ENCODE measurements around the gene HOXC5. TPM values are rescaled to one million over a fixed set of nuclear protein-coding genes. Genes with fewer than 3 reads are reported as not detected.

HOXC5 gene
- total RNA-seq, 2 experiments from 2014 or later: not detected

GRCh38 chr12:54000116-54001114 is 32.4 kb upstream of the HOXC5 start, which contains the start of gene HOXC9:
TSS of gene HOXC9 (plus strand) at chr12:54000161. CDS start at chr12:54000189, 28 bp downstream.
- ChIA-PET POLR2A (interaction anchor here (0.7 kb wide), 1 partner anchor 9 kb away, joined by 3 read pairs; no protein-coding TSS in a partner anchor), CTCF (ENCODE audit: unreplicated experiment) (no interaction called here)

GRCh38 chr12:54001283-54002187 is 31.3 kb upstream of the HOXC5 start:
- Histone ChIP-seq H3K4me2 (ENCODE audit: low read length) (no peak overlapping the region), H3K9me3 (ENCODE audit: low read length) (no peaks in the 10 kb centered on the region), H3K4me3 (ENCODE audit: low read depth, low read length, poor library complexity, severe bottlenecking) (no peak overlapping the region), H3K4me1 (ENCODE audit: insufficient read depth, low read length, poor library complexity, severe bottlenecking) (peaks cover 18% of the 10 kb centered on the region), H3K79me2 (ENCODE audit: insufficient read depth, low read depth, low read length) (no peaks in the 10 kb centered on the region), H3K27ac (ENCODE audit: low read depth, low read length, poor library complexity, severe bottlenecking) (no peak overlapping the region), H3K9me2 (ENCODE audit: insufficient read depth, low read length) (no peaks in the 10 kb centered on the region), H4K20me1 (ENCODE audit: insufficient read depth, low read length) (no peaks in the 10 kb centered on the region; the same call in 1 of the 2 replicates), H3K36me3 (ENCODE audit: insufficient read depth, low read length) (no peaks in the 10 kb centered on the region), H2AFZ (ENCODE audit: low read length) (no peak overlapping the region)
- intact Hi-C loops (cut with micrococcal nuclease; ENCODE audit: unreplicated experiment): no loop called here
- no peak for DNase-seq (ENCODE audit: low spot score)
- ChIA-PET CTCF (ENCODE audit: unreplicated experiment) (no interaction called here), POLR2A (no interaction called here)
- BruUV-seq (replicated peaks): no TSS peak
- TF ChIP-seq CTCF (conservative IDR thresholded peaks at IDR 0.05; ENCODE audit: low read length) (no peak), EZH2phosphoT487 (IDR thresholded peaks at IDR 0.05; ENCODE audit: borderline replicate concordance, low read depth, low read length) (no peak)

More at GRCh38 chr12:54000116-54001114, 32.4 kb upstream of the HOXC5 start, which contains the start of gene HOXC9:
- Histone ChIP-seq H3K4me2 (ENCODE audit: low read length) (no peak within 1 kb of the TSS), H3K4me1 (ENCODE audit: insufficient read depth, low read length, poor library complexity, severe bottlenecking) (peaks cover 11% of the 10 kb centered on the region), H4K20me1 (ENCODE audit: insufficient read depth, low read length) (no peaks in the 10 kb centered on the region; the same call in 1 of the 2 replicates), H3K9me2 (ENCODE audit: insufficient read depth, low read length) (no peaks in the 10 kb centered on the region), H3K4me3 (ENCODE audit: low read depth, low read length, poor library complexity, severe bottlenecking) (no peak within 1 kb of the TSS), H3K27ac (ENCODE audit: low read depth, low read length, poor library complexity, severe bottlenecking) (no peak within 1 kb of the TSS), H3K79me2 (ENCODE audit: insufficient read depth, low read depth, low read length) (no peaks in the 10 kb centered on the region), H2AFZ (ENCODE audit: low read length) (no peak within 1 kb of the TSS), H3K9me3 (ENCODE audit: low read length) (no peaks in the 10 kb centered on the region), H3K36me3 (ENCODE audit: insufficient read depth, low read length) (no peaks in the 10 kb centered on the region)
- TF ChIP-seq CTCF (conservative IDR thresholded peaks at IDR 0.05; ENCODE audit: low read length): no peak
- no peak for TF ChIP-seq EZH2phosphoT487 (IDR thresholded peaks at IDR 0.05; ENCODE audit: borderline replicate concordance, low read depth, low read length)
- no peak for DNase-seq (ENCODE audit: low spot score)
- intact Hi-C loops (cut with micrococcal nuclease; ENCODE audit: unreplicated experiment): no loop called here
- no TSS peak for BruUV-seq (replicated peaks)

Data from OCI-LY7 (cell line).